Astrocyte (in vitro differentiated cells and primary cell): ENCODE results near the gene ARL6IP4.

Experiments used
- EZH2 ChIP-seq: IDR thresholded peaks from 2 replicates; pipeline ENCODE4 v1.6.1; 2012; ENCODE audit warnings: mild to moderate bottlenecking, low read length, inconsistent platforms; ENCODE audit not compliant: insufficient read depth
- TF ChIP-seq, protein P1 (sequence below): IDR thresholded peaks from 2 replicates; pipeline ENCODE4 v1.5.1; 2011; ENCODE audit warnings: low read depth, mild to moderate bottlenecking, inconsistent platforms, low read length, moderate library complexity; ENCODE audit not compliant: insufficient read depth

DNA sequence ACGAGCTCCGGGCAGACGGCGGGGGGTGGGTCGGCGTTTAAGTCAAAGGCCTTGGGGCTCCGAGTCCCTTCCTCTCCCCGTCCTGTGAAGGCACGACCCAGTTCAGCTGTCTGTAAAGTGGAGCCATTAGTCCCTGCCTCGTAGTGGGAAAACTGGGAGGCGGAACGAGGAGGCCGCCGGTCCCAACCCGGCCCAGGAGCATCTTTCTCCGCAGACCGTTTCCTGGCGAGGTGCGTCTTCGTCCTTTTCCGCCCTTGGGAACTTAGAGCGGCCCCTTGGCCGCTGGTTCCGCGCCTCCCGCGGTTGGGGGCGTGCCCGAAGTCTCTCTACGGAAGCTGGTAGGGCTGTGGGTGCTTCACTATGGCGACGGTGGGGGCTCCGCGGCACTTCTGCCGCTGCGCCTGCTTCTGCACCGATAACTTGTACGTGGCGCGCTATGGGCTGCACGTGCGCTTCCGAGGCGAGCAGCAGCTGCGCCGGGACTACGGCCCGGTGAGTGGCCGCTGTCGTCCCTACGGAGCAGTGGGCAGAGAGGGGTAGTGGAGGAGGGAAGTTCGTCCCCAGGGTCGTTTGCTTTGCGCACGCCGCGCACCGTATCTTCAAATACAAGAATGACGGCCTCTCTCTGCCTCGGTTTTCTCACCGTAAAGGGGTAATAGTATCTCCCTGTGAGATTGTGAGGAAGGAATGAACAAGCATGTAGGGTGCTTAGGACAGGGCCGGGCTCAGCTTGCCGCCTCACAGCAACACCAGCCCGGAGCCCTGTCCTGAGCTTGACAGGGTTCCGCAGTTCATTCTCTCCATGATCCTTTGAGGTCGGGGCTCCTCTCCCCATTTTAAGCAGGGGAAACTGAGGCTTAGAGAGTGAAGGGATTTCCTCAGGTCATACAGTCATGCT, 5.3 kb upstream of the ARL6IP4 start, which contains the start of gene OGFOD2:
- TF ChIP-seq, protein P1, sequence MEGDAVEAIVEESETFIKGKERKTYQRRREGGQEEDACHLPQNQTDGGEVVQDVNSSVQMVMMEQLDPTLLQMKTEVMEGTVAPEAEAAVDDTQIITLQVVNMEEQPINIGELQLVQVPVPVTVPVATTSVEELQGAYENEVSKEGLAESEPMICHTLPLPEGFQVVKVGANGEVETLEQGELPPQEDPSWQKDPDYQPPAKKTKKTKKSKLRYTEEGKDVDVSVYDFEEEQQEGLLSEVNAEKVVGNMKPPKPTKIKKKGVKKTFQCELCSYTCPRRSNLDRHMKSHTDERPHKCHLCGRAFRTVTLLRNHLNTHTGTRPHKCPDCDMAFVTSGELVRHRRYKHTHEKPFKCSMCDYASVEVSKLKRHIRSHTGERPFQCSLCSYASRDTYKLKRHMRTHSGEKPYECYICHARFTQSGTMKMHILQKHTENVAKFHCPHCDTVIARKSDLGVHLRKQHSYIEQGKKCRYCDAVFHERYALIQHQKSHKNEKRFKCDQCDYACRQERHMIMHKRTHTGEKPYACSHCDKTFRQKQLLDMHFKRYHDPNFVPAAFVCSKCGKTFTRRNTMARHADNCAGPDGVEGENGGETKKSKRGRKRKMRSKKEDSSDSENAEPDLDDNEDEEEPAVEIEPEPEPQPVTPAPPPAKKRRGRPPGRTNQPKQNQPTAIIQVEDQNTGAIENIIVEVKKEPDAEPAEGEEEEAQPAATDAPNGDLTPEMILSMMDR = no peak
- TF ChIP-seq EZH2 = no peak
